GM12891 (cell line): Measurements from ENCODE around the gene NR6A1.

ENCODE experiments used
- DNase-seq: peaks from one replicate; pipeline ENCODE4 v3.0.0; 2011; ENCODE audit warnings: low spot score; ENCODE audit not compliant: insufficient read length
- FAIRE-seq: peaks from 2 replicates; lab custom pipeline; 2011; peaks lifted over from hg19 to GRCh38; lab: Jason Lieb, UNC
- PAX5 ChIP-seq: IDR thresholded peaks from 2 replicates; pipeline ENCODE4 v1.6.1; 2011; ENCODE audit warnings: low read length, moderate library complexity, mild to moderate bottlenecking; ENCODE audit not compliant: insufficient read depth, severe bottlenecking
- POLR2A ChIP-seq: IDR thresholded peaks from 2 replicates; pipeline ENCODE4 v1.6.1; 2011; ENCODE audit warnings: low read depth, low read length, control low read depth
- POLR2AphosphoS5 ChIP-seq: IDR thresholded peaks from 2 replicates; pipeline ENCODE4 v1.6.1; 2011; ENCODE audit warnings: low read depth, low read length, control low read depth
- POU2F2 ChIP-seq: IDR thresholded peaks from 2 replicates; pipeline ENCODE4 v1.6.1; 2011; ENCODE audit warnings: low read depth, mild to moderate bottlenecking, control low read depth, low read length, moderate library complexity
- SPI1 ChIP-seq: IDR thresholded peaks from 2 replicates; pipeline ENCODE4 v1.6.1; 2011; ENCODE audit warnings: low read depth, low read length, control low read depth
- TAF1 ChIP-seq: IDR thresholded peaks from 2 replicates; pipeline ENCODE4 v1.6.1; 2011; ENCODE audit warnings: low read depth, low read length, control low read depth

NR6A1 gene

DNA sequence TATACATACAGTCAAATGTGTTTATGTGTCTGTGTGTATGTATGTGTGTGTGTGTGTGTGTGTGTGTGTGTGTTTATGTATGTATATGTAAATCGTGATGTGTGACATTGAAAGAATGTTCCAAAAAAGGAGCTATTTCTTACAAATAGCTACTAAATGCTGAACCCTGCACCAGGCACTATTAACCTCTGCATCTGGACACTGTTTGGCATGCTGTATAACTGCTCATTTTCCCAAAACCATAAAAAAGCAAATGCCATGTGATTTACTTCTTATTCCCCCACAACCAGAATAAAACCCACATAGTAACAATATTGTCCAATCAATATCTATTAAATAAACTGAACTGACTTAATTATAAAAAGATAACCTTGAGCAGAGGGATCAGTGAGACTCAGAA is 91.1 kb downstream of the NR6A1 start:
- FAIRE-seq: no peak
- no peak for DNase-seq
- TF ChIP-seq POLR2AphosphoS5: no peak
- TF ChIP-seq TAF1: no peak
- TF ChIP-seq POU2F2: no peak
- no peak for TF ChIP-seq PAX5
- no peak for TF ChIP-seq POLR2A
- TF ChIP-seq SPI1: no peak

DNA sequence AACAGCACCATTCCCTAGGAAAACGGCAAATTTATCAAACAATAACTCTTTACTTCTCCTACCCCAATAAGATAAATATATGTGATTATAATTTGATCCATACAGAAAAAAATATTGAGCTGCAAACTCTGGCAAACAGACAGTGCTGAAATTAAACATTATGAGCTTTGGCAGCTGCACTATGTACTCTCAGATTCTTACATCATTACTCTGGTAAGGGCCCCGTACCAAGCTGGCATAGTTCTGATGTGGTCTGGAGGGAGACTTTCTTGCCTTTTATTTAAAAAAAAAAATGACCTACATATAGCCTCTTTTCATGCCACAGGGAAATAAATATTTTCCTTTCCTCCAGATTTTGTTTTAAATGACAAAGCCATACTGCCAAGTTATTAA is 95.0 kb downstream of the NR6A1 start:
- no peak for TF ChIP-seq TAF1
- no peak for TF ChIP-seq POLR2AphosphoS5
- no peak for FAIRE-seq
- DNase-seq: no peak

DNA sequence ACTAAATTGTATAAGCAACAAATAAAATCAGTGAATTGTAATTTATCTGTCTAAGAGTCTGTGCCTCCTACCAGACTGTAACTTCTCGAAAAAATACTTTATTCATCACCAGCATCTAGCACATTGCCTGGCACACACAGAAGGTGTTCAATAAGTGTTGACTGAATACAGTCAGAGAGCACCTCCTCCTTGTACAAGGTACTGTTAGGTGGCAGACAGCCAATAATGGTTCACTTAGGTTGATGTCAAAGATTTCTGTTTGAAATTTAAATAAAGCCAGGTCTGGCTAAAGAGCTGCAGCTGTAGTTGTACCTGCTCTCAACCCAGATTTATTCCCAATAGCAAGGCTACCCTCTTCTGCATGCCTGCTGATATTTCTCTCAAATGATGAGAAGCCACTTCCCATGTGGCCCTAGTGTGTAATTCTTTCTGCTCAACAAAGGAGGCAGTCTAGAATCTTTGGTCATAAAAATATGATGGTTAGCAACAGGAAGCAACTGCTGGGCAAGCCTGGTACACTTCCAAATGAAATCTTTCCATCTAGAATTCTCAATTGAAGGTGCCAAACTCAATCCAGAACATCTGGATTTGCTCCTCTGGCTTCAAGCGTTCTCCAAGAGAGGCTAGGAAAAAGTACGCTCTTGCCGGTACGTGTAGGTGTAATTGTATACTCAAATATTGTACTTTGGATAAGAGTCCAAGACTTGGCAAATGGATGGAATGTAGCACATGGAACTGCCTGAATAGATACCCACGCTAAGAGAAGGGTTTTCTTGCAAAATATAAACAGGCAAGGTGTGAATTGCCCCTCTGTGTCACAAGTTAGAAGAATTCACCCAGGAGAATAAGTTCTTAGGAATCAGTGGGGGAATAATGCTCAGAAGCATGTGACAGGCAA is 95.6 kb downstream of the NR6A1 start:
- no peak for FAIRE-seq
- DNase-seq: no peak
- TF ChIP-seq POLR2AphosphoS5 (no peak), PAX5 (no peak), SPI1 (no peak), POU2F2 (no peak), TAF1 (no peak), POLR2A (no peak)

GRCh38 chr9:124674651-124675050 is 96.5 kb downstream of the NR6A1 start:
- TF ChIP-seq TAF1: no peak
- TF ChIP-seq POU2F2: no peak
- TF ChIP-seq PAX5: no peak
- no peak for TF ChIP-seq POLR2AphosphoS5
- DNase-seq (no peak), FAIRE-seq (no peak)

DNA sequence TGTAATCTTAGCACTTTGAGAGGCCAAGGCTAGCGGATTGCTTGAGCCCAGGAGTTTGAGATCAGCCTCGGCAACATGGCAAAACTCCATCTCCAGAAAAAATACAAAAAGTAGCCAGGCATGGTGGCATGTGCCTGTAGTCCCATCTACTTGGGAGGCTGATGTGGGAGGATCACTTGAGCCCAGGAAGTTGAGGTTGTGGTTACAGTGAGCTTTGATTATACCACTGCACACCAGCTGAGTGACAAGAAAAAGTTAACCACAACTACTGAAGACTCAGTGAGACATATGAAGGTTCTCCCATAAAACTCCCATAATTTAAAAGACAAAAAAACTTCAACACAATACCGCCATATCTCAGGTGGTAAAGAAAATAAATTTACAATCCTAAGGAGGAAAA is 98.0 kb downstream of the NR6A1 start:
- DNase-seq (no peak), FAIRE-seq (peak; percentile 71)
- no peak for TF ChIP-seq POLR2A
- no peak for TF ChIP-seq PAX5

- FAIRE-seq (no peak), DNase-seq (no peak)
- TF ChIP-seq SPI1 (no peak), POLR2A (no peak), TAF1 (no peak), POLR2AphosphoS5 (no peak), PAX5 (no peak), POU2F2 (no peak)
These were observed 99.2 kb downstream of the NR6A1 start for GRCh38 chr9:124671861-124672260.

- FAIRE-seq (no peak), DNase-seq (no peak)
- TF ChIP-seq SPI1 (no peak), POLR2A (no peak), TAF1 (no peak), PAX5 (no peak), POU2F2 (no peak), POLR2AphosphoS5 (no peak)
These were observed 104.5 kb downstream of the NR6A1 start for GRCh38 chr9:124666642-124667041.

- no peak for FAIRE-seq
- DNase-seq: no peak
- TF ChIP-seq POU2F2: no peak
- TF ChIP-seq TAF1: no peak
- TF ChIP-seq PAX5: no peak
- no peak for TF ChIP-seq POLR2AphosphoS5
- TF ChIP-seq POLR2A: no peak
- TF ChIP-seq SPI1: no peak
These were observed 105.6 kb downstream of the NR6A1 start for GRCh38 chr9:124665391-124666058.

DNA sequence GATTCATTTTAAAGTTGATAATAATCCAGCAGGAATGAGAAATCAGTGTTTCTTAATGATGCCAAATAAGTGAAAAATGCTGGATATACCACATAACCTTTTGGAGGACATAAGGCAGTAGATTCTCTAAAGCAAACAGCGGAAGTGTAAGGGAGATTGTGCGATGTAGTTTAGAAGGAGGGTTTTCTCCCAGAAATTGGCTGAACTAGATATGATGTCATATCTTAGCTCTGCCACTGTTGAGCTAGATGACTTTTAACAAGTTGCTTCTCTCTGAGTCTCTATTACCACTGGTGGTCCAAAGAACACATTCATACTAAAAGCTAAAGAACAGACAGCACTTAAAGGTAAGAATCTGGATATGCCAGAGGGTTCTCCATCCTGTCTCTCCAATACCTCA is 107.0 kb downstream of the NR6A1 start:
- DNase-seq (no peak), FAIRE-seq (no peak)
- TF ChIP-seq TAF1 (no peak), POU2F2 (no peak), PAX5 (no peak), POLR2A (no peak), POLR2AphosphoS5 (no peak)

- DNase-seq (no peak), FAIRE-seq (no peak)
- no peak for TF ChIP-seq POLR2A
- peak; percentile 25; the same call in 1 of the 2 replicates for TF ChIP-seq SPI1
- TF ChIP-seq POLR2AphosphoS5: no peak
- TF ChIP-seq TAF1: no peak
- no peak for TF ChIP-seq PAX5
- TF ChIP-seq POU2F2: no peak
These were observed 107.8 kb downstream of the NR6A1 start for GRCh38 chr9:124663046-124663961.
